Measurements from ENCODE around the gene RETSAT. TPM values are rescaled to one million over a fixed set of nuclear protein-coding genes. Genes with fewer than 3 reads are reported as not detected.

RETSAT gene
- polyA plus RNA-seq, 2 of the 4 experiments (the other 2 are of a cell fraction) = 42.3 to 51.6 TPM

DNA sequence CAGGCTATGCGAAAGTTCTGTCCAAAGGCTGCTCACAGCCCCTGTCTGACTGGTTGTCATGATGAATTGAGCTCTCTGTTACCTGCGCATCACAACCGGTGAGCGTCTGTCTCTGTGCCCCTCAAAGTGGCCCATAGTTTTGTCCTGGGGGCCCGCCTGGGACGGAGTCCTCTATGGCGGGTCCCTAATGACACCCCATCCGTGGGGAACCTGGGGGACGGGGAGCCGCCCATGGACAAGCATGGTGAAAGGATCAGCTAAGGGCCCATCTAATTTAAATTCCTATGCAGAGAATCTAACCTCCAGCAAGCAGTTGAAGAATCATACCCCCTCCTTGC lies 714 bp upstream of the RETSAT start:
- CTCF ChIA-PET = interaction anchor here (0.8 to 3.2 kb wide), 9 partner anchors 10 to 184 kb away, joined by 3 to 16 read pairs (median 5); partner anchors contain the start of genes MAT2A and SH2D6
- 10% methylated on average over 10 of the region's 10 CpGs for WGBS (ENCODE audit: missing lambda C conversion rate)
- ATAC-seq = peak in 1 of 2 experiments; percentile 3; a peak in 4 of 6 replicates
- peak overlapping the region; percentile 85 to 89 for H3K27ac ChIP-seq
- H3K9me3 ChIP-seq = no peaks in the 10 kb centered on the region
- H3K4me2 ChIP-seq = peak overlapping the region; percentile 88
- TF ChIP-seq GATA3 (IDR thresholded peaks at IDR 0.05; ENCODE audit: borderline replicate concordance) = no peak
- TF ChIP-seq, protein P1, sequence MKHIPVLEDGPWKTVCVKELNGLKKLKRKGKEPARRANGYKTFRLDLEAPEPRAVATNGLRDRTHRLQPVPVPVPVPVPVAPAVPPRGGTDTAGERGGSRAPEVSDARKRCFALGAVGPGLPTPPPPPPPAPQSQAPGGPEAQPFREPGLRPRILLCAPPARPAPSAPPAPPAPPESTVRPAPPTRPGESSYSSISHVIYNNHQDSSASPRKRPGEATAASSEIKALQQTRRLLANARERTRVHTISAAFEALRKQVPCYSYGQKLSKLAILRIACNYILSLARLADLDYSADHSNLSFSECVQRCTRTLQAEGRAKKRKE (CRISPR knock-in tag; IDR thresholded peaks at IDR 0.05; ENCODE audit: low read depth) = no peak
- no peak for TF ChIP-seq RARB (CRISPR knock-in tag; IDR thresholded peaks at IDR 0.05)
- TF ChIP-seq PHF8 (IDR thresholded peaks at IDR 0.05; ENCODE audit: borderline replicate concordance, low read depth) = peak; percentile 79; the same call in 1 of the 2 replicates
- TF ChIP-seq, protein P2, sequence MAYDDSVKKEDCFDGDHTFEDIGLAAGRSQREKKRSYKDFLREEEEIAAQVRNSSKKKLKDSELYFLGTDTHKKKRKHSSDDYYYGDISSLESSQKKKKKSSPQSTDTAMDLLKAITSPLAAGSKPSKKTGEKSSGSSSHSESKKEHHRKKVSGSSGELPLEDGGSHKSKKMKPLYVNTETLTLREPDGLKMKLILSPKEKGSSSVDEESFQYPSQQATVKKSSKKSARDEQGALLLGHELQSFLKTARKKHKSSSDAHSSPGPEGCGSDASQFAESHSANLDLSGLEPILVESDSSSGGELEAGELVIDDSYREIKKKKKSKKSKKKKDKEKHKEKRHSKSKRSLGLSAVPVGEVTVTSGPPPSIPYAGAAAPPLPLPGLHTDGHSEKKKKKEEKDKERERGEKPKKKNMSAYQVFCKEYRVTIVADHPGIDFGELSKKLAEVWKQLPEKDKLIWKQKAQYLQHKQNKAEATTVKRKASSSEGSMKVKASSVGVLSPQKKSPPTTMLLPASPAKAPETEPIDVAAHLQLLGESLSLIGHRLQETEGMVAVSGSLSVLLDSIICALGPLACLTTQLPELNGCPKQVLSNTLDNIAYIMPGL (CRISPR knock-in tag; IDR thresholded peaks at IDR 0.05; ENCODE audit: borderline replicate concordance) = no peak
- no peak for TF ChIP-seq BHLHE40 (IDR thresholded peaks at IDR 0.05; ENCODE audit: low read depth, low read length)
- peaks cover 15% of the 10 kb centered on the region for H3K4me1 ChIP-seq
- H3K4me3 ChIP-seq = peak overlapping the region; percentile 83
- POLR2A ChIA-PET = interaction anchor here (0.6 to 2.4 kb wide), 10 partner anchors 9 to 438 kb away, joined by 3 to 31 read pairs (median 4); partner anchors contain the start of genes GGCX, MAT2A and TGOLN2
- no peak for DNase-seq (ENCODE audit: low read depth in 1 of 2, low spot score in 1 of 2)
- no peak for FAIRE-seq

- DNase-seq (ENCODE audit: low read depth in 1 of 2, low spot score in 1 of 2) (peak; percentile 39 to 69), FAIRE-seq (no peak), ATAC-seq (peak; percentile 59 to 66)
- Histone ChIP-seq H3K27ac (peak overlapping the region; percentile 85 to 91), H3K4me3 (peak overlapping the region; percentile 83), H3K9me3 (no peaks in the 10 kb centered on the region), H3K4me2 (peak overlapping the region; percentile 73), H3K4me1 (peaks cover 15% of the 10 kb centered on the region)
- 1% methylated on average over 16 of the region's 16 CpGs for WGBS (ENCODE audit: missing lambda C conversion rate)
- ChIA-PET CTCF (interaction anchor here (0.6 to 2.2 kb wide), 7 partner anchors 8 to 185 kb away, joined by 3 to 11 read pairs (median 5); partner anchors contain the start of genes MAT2A, SH2D6 and TGOLN2), POLR2A (interaction anchor here (0.9 to 2.4 kb wide), 10 partner anchors 9 to 186 kb away, joined by 3 to 31 read pairs (median 4); partner anchors contain the start of genes MAT2A and TGOLN2)
- peak; percentile 5; the same call in 1 of the 2 replicates for TF ChIP-seq MAX (IDR thresholded peaks at IDR 0.05)
- TF ChIP-seq FOSL2 (IDR thresholded peaks at IDR 0.05) = no peak
- peak; percentile 32; the same call in 1 of the 2 replicates for TF ChIP-seq FOSL2 (CRISPR knock-in tag; IDR thresholded peaks at IDR 0.05)
- TF ChIP-seq KDM1A (IDR thresholded peaks at IDR 0.05; ENCODE audit: low read depth) = no peak
Observed at GRCh38 chr2:85353876-85354285, 447 bp downstream of the RETSAT start.

GRCh38 chr2:85347599-85347998 lies 6.7 kb downstream of the RETSAT start:
- Histone ChIP-seq H3K4me1 (peaks cover 1% of the 10 kb centered on the region), H3K4me2 (no peak overlapping the region), H3K9me3 (no peaks in the 10 kb centered on the region), H3K27ac (no peak overlapping the region), H3K4me3 (no peak overlapping the region)
- no peak for FAIRE-seq
- CTCF ChIA-PET = interaction anchor here (1.8 to 2.7 kb wide), 2 partner anchors 10 to 204 kb away, joined by 7 to 12 read pairs; no protein-coding TSS in a partner anchor
- over 99% methylated on average over 3 of the region's 3 CpGs for WGBS (ENCODE audit: missing lambda C conversion rate)
- ATAC-seq = no peak
- POLR2A ChIA-PET = interaction anchor here (1.2 kb wide), 1 partner anchor 20 kb away, joined by 4 read pairs; the partner anchor contains the start of gene TGOLN2
- DNase-seq (ENCODE audit: low read depth in 1 of 2, low spot score in 1 of 2) = no peak
- TF ChIP-seq USF2 (IDR thresholded peaks at IDR 0.05) (no peak), FOSB (CRISPR knock-in tag; IDR thresholded peaks at IDR 0.05) (no peak), CHD2 (IDR thresholded peaks at IDR 0.05; ENCODE audit: low read length, partially characterized antibody) (no peak), HEYL (CRISPR knock-in tag; IDR thresholded peaks at IDR 0.05) (no peak), KDM5A (IDR thresholded peaks at IDR 0.05) (no peak), CBX2 (IDR thresholded peaks at IDR 0.05; ENCODE audit: borderline replicate concordance, low read depth) (no peak), RARB (CRISPR knock-in tag; IDR thresholded peaks at IDR 0.05) (no peak), ESRRA (IDR thresholded peaks at IDR 0.05; ENCODE audit: borderline replicate concordance, low read length) (no peak), POLR2AphosphoS2 (conservative IDR thresholded peaks at IDR 0.05; ENCODE audit: low read length) (no peak), RCOR1 (IDR thresholded peaks at IDR 0.05; ENCODE audit: low read depth, low read length) (no peak), EHF (CRISPR knock-in tag; IDR thresholded peaks at IDR 0.05) (no peak), JUNB (IDR thresholded peaks at IDR 0.05) (no peak), PBX3 (IDR thresholded peaks at IDR 0.05) (no peak), NPAS2 (CRISPR knock-in tag; IDR thresholded peaks at IDR 0.05; ENCODE audit: borderline replicate concordance) (no peak), FOSL2 (IDR thresholded peaks at IDR 0.05) (no peak), FOSL2 (CRISPR knock-in tag; IDR thresholded peaks at IDR 0.05) (no peak), ZC3H11A (IDR thresholded peaks at IDR 0.05) (no peak), RAD21 (conservative IDR thresholded peaks at IDR 0.05 in 1 of 2, IDR thresholded peaks at IDR 0.05 in 1 of 2) (no peak), CHD4 (IDR thresholded peaks at IDR 0.05; ENCODE audit: borderline replicate concordance) (no peak)
- TF ChIP-seq, protein P1 (CRISPR knock-in tag; IDR thresholded peaks at IDR 0.05; ENCODE audit: low read depth) = no peak

All from A549 (cell line).